ENCODE data around the gene CKS1B. TPM values are rescaled to one million over a fixed set of nuclear protein-coding genes. Genes with fewer than 3 reads are reported as not detected.

The CKS1B gene
- total and polyA plus RNA-seq, 2 donors (not counting 1 experiment from before 2014, with no cell fraction given), result 16.8 to 33.0 TPM

- Histone ChIP-seq H3K4me2 (replicated peaks; ENCODE audit: low read depth, low read length, poor library complexity, severe bottlenecking) (peak within 1 kb of the TSS; percentile 85), H4K20me1 (ENCODE audit: control insufficient read depth, insufficient read depth, low read length, poor library complexity, severe bottlenecking) (peaks cover 70% of the 10 kb centered on the region), H3K9ac (ENCODE audit: low read length) (peak within 1 kb of the TSS; percentile 97), H3K36me3 (replicated peaks in 1 of 2; ENCODE audit: control extremely low read depth in 1 of 2, control insufficient read depth in 1 of 2, extremely low read depth in 1 of 2, insufficient read depth in 2 of 2, low read length in 1 of 2) (peaks cover 0 to 34% of the 10 kb centered on the region in 2 experiments), H3K4me3 (ENCODE audit: control extremely low read depth in 1 of 5, extremely low read depth in 1 of 5, insufficient read depth in 1 of 5, low read depth in 2 of 5, low read length in 4 of 5) (peak within 1 kb of the TSS; percentile 71 to 97 (median 83)), H2AFZ (ENCODE audit: insufficient read depth, low read depth, low read length, poor library complexity, severe bottlenecking) (peak within 1 kb of the TSS; percentile 63), H3K79me2 (ENCODE audit: control insufficient read depth, insufficient read depth, low read length) (peaks cover 94% of the 10 kb centered on the region), H3K9me3 (ENCODE audit: control extremely low read depth in 1 of 3, control insufficient read depth in 2 of 3, insufficient read depth in 1 of 3, low read length in 2 of 3) (no peaks in the 10 kb centered on the region), H3K27ac (ENCODE audit: low read length in 2 of 2) (peak within 1 kb of the TSS; percentile 99), H3K4me1 (ENCODE audit: control insufficient read depth in 2 of 2, insufficient read depth in 2 of 2, low read length in 2 of 2) (peaks cover 59 to 68% of the 10 kb centered on the region in 2 donors), H3K27me3 (replicated peaks in 1 of 4; ENCODE audit: control extremely low read depth in 1 of 4, control insufficient read depth in 3 of 4, insufficient read depth in 4 of 4, low read length in 3 of 4) (no peaks in the 10 kb centered on the region)
- H3K27me3 Mint-ChIP-seq, result no peaks in the 10 kb centered on the region
- ChIA-PET CTCF (interaction anchor here (0.7 to 6.1 kb wide), 20 partner anchors 11 to 396 kb away, joined by 3 to 46 read pairs (median 8); partner anchors contain the start of genes ADAM15, EFNA4, FLAD1 and PMVK), POLR2A (interaction anchor here (0.8 to 3.4 kb wide), 9 partner anchors 10 to 62 kb away, joined by 3 to 26 read pairs (median 4); partner anchors contain the start of genes CKS1B, PMVK and SHC1)
- WGBS (ENCODE audit: insufficient coverage), result 0% methylated on average over 15 of the region's 18 CpGs
- H3K27ac Mint-ChIP-seq, result peak within 1 kb of the TSS; percentile 96
- intact Hi-C loops (cut with micrococcal nuclease), result loop anchor here (1.0 to 5.0 kb wide), 7 partner anchors 12 to 349 kb away; partner anchors contain the start of genes ADAR, CKS1B and EFNA4
- H3K9me3 Mint-ChIP-seq (ENCODE audit: insufficient read depth), result no peaks in the 10 kb centered on the region
- H3K4me1 Mint-ChIP-seq, result peaks cover 72% of the 10 kb centered on the region
- ATAC-seq (ENCODE audit: low read depth) (peak; percentile 68), DNase-seq (peak; percentile 94)
- TF ChIP-seq CTCF (IDR thresholded peaks at IDR 0.05) (peak; percentile 39), EZH2 (IDR thresholded peaks at IDR 0.05; ENCODE audit: borderline replicate concordance, insufficient read depth, low read depth, low read length, poor library complexity, severe bottlenecking) (no peak)
- peak within 1 kb of the TSS; percentile 92 for H3K4me3 Mint-ChIP-seq
Observed at GRCh38 chr1:154955718-154956543, 18.6 kb upstream of the CKS1B start, which contains the start of gene PBXIP1. Gene PBXIP1, minus strand, starts transcription at chr1:154956099. Its CDS starts 2,378 bp downstream, at chr1:154953721.

Data from B cell (primary cell).